H9 (cell line): ENCODE results near the gene NTRK2. TPM values are rescaled to one million over a fixed set of nuclear protein-coding genes. Genes with fewer than 3 reads are reported as not detected.

Experiments
- DNase-seq: peaks from one replicate; pipeline ENCODE4 v3.0.0-alpha.2; 2017
- H2AFZ ChIP-seq: one replicate; pipeline ENCODE4 v1.6.1; 2013; ENCODE audit warnings: mild to moderate bottlenecking, low read length, control low read depth, moderate library complexity
- H2AK5ac ChIP-seq: 2 replicates; pipeline ENCODE4 v1.6.1; 2013; ENCODE audit warnings: low read length, control low read depth, mixed read lengths; ENCODE audit not compliant: insufficient read length
- H2BK120ac ChIP-seq: one replicate; pipeline ENCODE4 v1.6.1; 2013; ENCODE audit warnings: low read depth, mild to moderate bottlenecking, low read length, control low read depth, inconsistent platforms; ENCODE audit not compliant: poor library complexity, severe bottlenecking
- H2BK12ac ChIP-seq: 2 replicates; pipeline ENCODE4 v1.6.1; 2013; ENCODE audit warnings: low read length, control low read depth, mixed read lengths, low read depth; ENCODE audit not compliant: insufficient read length
- H2BK15ac ChIP-seq: 2 replicates; pipeline ENCODE4 v1.6.1; 2013; ENCODE audit warnings: low read depth, low read length, control low read depth
- H2BK20ac ChIP-seq: one replicate; pipeline ENCODE4 v1.6.1; 2013; ENCODE audit warnings: low read depth, mild to moderate bottlenecking, low read length, control low read depth, inconsistent platforms; ENCODE audit not compliant: poor library complexity, severe bottlenecking
- H2BK5ac ChIP-seq: 2 replicates; pipeline ENCODE4 v1.6.1; 2013; ENCODE audit warnings: low read length, control low read depth, mixed read lengths; ENCODE audit not compliant: insufficient read length
- H3K14ac ChIP-seq: 2 replicates; pipeline ENCODE4 v1.6.1; 2013; ENCODE audit warnings: low read length, control low read depth; ENCODE audit not compliant: insufficient read depth
- H3K18ac ChIP-seq: 2 replicates; pipeline ENCODE4 v1.6.1; 2013; ENCODE audit warnings: low read depth, mild to moderate bottlenecking, mixed read lengths, low read length, control low read depth; ENCODE audit not compliant: insufficient read length
- H3K23ac ChIP-seq: 2 replicates; pipeline ENCODE4 v1.6.1; 2013; ENCODE audit warnings: low read length, control low read depth, mixed read lengths, low read depth; ENCODE audit not compliant: insufficient read length
- H3K23me2 ChIP-seq: 2 replicates; pipeline ENCODE4 v1.6.1; 2013; ENCODE audit warnings: low read depth, mild to moderate bottlenecking, mixed read lengths, low read length, control low read depth; ENCODE audit not compliant: insufficient read length, poor library complexity, severe bottlenecking
- H3K27ac ChIP-seq: 2 replicates; pipeline ENCODE4 v1.5.1; 2013; ENCODE audit warnings: low read length, control low read depth, mixed read lengths, low read depth; ENCODE audit not compliant: insufficient read length
- H3K27me3 ChIP-seq: 2 replicates; pipeline ENCODE4 v1.6.1; 2013; ENCODE audit warnings: low read length, control low read depth, inconsistent platforms; ENCODE audit not compliant: insufficient read depth
- H3K4ac ChIP-seq: 2 replicates; pipeline ENCODE4 v1.6.1; 2013; ENCODE audit warnings: low read depth, mild to moderate bottlenecking, control low read depth, inconsistent platforms, low read length, moderate library complexity
- H3K4me1 ChIP-seq: 2 replicates; pipeline ENCODE4 v1.6.1; 2013; ENCODE audit warnings: low read length, control low read depth, inconsistent platforms; ENCODE audit not compliant: insufficient read depth
- H3K4me2 ChIP-seq: 2 replicates; pipeline ENCODE4 v1.6.1; 2013; ENCODE audit warnings: low read length, control low read depth, mixed read lengths; ENCODE audit not compliant: insufficient read length, insufficient read depth
- H3K56ac ChIP-seq: 2 replicates; pipeline ENCODE4 v1.6.1; 2013; ENCODE audit warnings: low read depth, mild to moderate bottlenecking, mixed read lengths, low read length, control low read depth; ENCODE audit not compliant: insufficient read length
- H3K79me1 ChIP-seq: 2 replicates; pipeline ENCODE4 v1.6.1; 2013; ENCODE audit warnings: low read depth, mild to moderate bottlenecking, moderate library complexity, low read length, control low read depth, inconsistent platforms; ENCODE audit not compliant: insufficient read depth, poor library complexity, severe bottlenecking
- H3K79me2 ChIP-seq: 2 replicates; pipeline ENCODE4 v1.6.1; 2013; ENCODE audit warnings: low read length, control low read depth, inconsistent platforms; ENCODE audit not compliant: insufficient read depth
- H3K9ac ChIP-seq: 2 replicates; pipeline ENCODE4 v1.6.1; 2013; ENCODE audit warnings: low read length, control low read depth, mixed read lengths; ENCODE audit not compliant: insufficient read length; ENCODE audit errors: extremely low read depth
- H3K9me3 ChIP-seq: one replicate; pipeline ENCODE4 v1.6.1; 2013; ENCODE audit warnings: low read depth, low read length, inconsistent platforms; ENCODE audit not compliant: control insufficient read depth
- H3T11ph ChIP-seq: one replicate; pipeline ENCODE4 v1.6.1; 2013; ENCODE audit warnings: mild to moderate bottlenecking, low read length, control low read depth, inconsistent platforms
- H4K20me1 ChIP-seq: one replicate; pipeline ENCODE4 v1.6.1; 2013; ENCODE audit not compliant: control insufficient read depth, insufficient read length, insufficient read depth
- H4K5ac ChIP-seq: 2 replicates; pipeline ENCODE4 v1.6.1; 2013; ENCODE audit warnings: low read depth, mild to moderate bottlenecking, mixed read lengths, low read length, control low read depth; ENCODE audit not compliant: insufficient read length
- H4K8ac ChIP-seq: replicated peaks from 2 replicates; pipeline ENCODE4 v1.6.1; 2013; ENCODE audit warnings: low read length, control low read depth, mixed read lengths, low read depth; ENCODE audit not compliant: insufficient read length
- H4K91ac ChIP-seq: 2 replicates; pipeline ENCODE4 v1.6.1; 2013; ENCODE audit warnings: low read depth, mild to moderate bottlenecking, moderate library complexity, mixed read lengths, low read length, control low read depth; ENCODE audit not compliant: insufficient read length
- H3K27ac Mint-ChIP-seq, 3 experiments: 2 replicates in 2 of 3; 3 replicates in 1 of 3; pipeline ENCODE4 v1.8.0; 2020 to 2021; ENCODE audit warnings: mixed read lengths in 3 of 3, mild to moderate bottlenecking in 1 of 3, moderate library complexity in 1 of 3
- H3K27me3 Mint-ChIP-seq: 2 replicates; pipeline ENCODE4 v1.8.0; 2021; ENCODE audit warnings: low read depth, mild to moderate bottlenecking, moderate library complexity, mixed read lengths
- H3K36me3 Mint-ChIP-seq, 3 experiments: 2 replicates in 2 of 3; 3 replicates in 1 of 3; pipeline ENCODE4 v1.8.0; 2020 to 2021; ENCODE audit warnings: low read depth in 3 of 3, mixed read lengths in 3 of 3; ENCODE audit not compliant: insufficient read depth in 1 of 3
- H3K4me1 Mint-ChIP-seq, 2 experiments: 2 replicates each; pipeline ENCODE4 v1.8.0; 2020; ENCODE audit warnings: mixed read lengths in 2 of 2
- H3K4me3 Mint-ChIP-seq, 2 experiments: 2 replicates in 1 of 2; 3 replicates in 1 of 2; pipeline ENCODE4 v1.8.0; 2020 to 2021; ENCODE audit warnings: mild to moderate bottlenecking in 2 of 2, mixed read lengths in 2 of 2, moderate library complexity in 1 of 2
- H3K9me3 Mint-ChIP-seq, 2 experiments: 2 replicates in 1 of 2; 3 replicates in 1 of 2; pipeline ENCODE4 v1.8.0; 2020; ENCODE audit warnings: mild to moderate bottlenecking in 2 of 2, mixed read lengths in 2 of 2, moderate library complexity in 1 of 2
- WGBS: extraction: QIAGEN DNeasy Blood & Tissue Kit; methylation state at CpG from one replicate; pipeline ENCODE4 v1.1.7; 2013; ENCODE audit warnings: missing lambda C conversion rate, low lambda C conversion rate, mixed read lengths; ENCODE audit not compliant: insufficient read length; ENCODE audit errors: extremely low coverage; 5-methylcytosine and 5-hydroxymethylcytosine counted together
- total RNA-seq: library from RNA; stranded (reverse); gene quantifications from 2 replicates; pipeline ENCODE4 v1.2.1, GENCODE V29; 2021
- TF ChIP-seq, protein P1 (sequence below): fragments of 200-600 bp; sonication (generic); conservative IDR thresholded peaks from 3 replicates; pipeline ENCODE4 v1.8.0; 2021; ENCODE audit warnings: antibody characterized with exemption, mild to moderate bottlenecking

The NTRK2 gene
- total RNA-seq, 1 experiment from 2014 or later, result 0.02 TPM

DNA sequence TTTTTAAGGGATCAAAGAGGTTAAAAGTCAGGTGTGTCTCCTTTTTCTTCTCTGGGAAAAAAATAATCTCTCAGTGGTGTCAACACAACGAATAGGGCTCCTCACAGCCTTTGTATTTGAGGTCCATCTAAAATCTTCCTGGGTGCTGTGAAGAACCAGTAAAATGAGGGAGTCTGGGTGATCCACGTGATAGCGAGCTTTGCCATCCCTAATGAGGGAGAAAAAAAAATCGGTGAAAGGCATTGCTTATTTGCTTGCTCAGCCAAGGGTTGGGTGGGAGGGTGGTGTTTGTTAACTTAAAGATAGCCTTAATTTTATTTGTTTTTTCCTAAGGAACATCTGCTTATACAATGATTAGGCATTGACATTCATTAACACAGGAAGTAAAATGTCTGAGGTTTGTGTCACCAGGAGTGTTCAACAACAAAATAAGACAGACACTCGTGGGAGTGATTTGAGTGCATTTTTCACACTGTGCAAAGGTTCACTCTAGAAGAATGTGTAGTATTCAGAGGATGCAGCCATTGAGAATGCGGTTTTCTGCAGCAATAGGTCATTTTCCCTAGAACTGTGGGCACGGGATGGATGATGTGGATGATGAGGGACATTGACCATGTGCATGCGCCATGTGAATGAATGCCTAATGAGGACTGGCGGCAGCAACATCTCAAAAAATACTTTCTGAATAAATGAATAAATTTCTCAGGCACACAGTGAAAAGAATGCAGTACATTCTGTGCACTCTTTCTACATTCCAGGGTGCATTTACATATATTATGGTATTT lies 369.5 kb downstream of the NTRK2 start:
- Histone ChIP-seq H3K27ac (no peak overlapping the region), H2BK20ac (no peak overlapping the region), H3K14ac (no peak overlapping the region), H2AFZ (no peak overlapping the region), H3T11ph (no peak overlapping the region), H3K18ac (no peak overlapping the region), H3K79me2 (no peaks in the 10 kb centered on the region), H2BK12ac (no peak overlapping the region), H3K9me3 (no peaks in the 10 kb centered on the region), H4K91ac (no peak overlapping the region), H4K20me1 (no peaks in the 10 kb centered on the region), H4K8ac (no peak overlapping the region), H4K5ac (no peak overlapping the region), H2BK5ac (no peak overlapping the region), H2BK120ac (no peak overlapping the region), H3K23me2 (no peaks in the 10 kb centered on the region), H3K9ac (no peak overlapping the region), H3K27me3 (no peaks in the 10 kb centered on the region), H3K4me2 (no peak overlapping the region), H3K23ac (no peak overlapping the region), H2AK5ac (no peak overlapping the region), H3K56ac (no peak overlapping the region), H3K4me1 (no peaks in the 10 kb centered on the region), H3K79me1 (no peaks in the 10 kb centered on the region), H3K4ac (no peak overlapping the region), H2BK15ac (no peak overlapping the region)
- H3K9me3 Mint-ChIP-seq, result no peaks in the 10 kb centered on the region
- no peak overlapping the region for H3K4me3 Mint-ChIP-seq
- H3K36me3 Mint-ChIP-seq, result no peaks in the 10 kb centered on the region
- no CpG with 5 or more reads among the region's 9 CpGs for WGBS
- TF ChIP-seq, protein P1, sequence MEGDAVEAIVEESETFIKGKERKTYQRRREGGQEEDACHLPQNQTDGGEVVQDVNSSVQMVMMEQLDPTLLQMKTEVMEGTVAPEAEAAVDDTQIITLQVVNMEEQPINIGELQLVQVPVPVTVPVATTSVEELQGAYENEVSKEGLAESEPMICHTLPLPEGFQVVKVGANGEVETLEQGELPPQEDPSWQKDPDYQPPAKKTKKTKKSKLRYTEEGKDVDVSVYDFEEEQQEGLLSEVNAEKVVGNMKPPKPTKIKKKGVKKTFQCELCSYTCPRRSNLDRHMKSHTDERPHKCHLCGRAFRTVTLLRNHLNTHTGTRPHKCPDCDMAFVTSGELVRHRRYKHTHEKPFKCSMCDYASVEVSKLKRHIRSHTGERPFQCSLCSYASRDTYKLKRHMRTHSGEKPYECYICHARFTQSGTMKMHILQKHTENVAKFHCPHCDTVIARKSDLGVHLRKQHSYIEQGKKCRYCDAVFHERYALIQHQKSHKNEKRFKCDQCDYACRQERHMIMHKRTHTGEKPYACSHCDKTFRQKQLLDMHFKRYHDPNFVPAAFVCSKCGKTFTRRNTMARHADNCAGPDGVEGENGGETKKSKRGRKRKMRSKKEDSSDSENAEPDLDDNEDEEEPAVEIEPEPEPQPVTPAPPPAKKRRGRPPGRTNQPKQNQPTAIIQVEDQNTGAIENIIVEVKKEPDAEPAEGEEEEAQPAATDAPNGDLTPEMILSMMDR, result no peak
- DNase-seq, result no peak
- no peaks in the 10 kb centered on the region; a peak in 1 of 4 replicates for H3K4me1 Mint-ChIP-seq
- H3K27me3 Mint-ChIP-seq, result no peaks in the 10 kb centered on the region; the same call in 1 of the 2 replicates
- H3K27ac Mint-ChIP-seq, result no peak overlapping the region
